HG03565 (cell line): Measurements from ENCODE around the gene MAEA.
"Not testable (repeated sequence)": the region's sequence is repeated elsewhere in the genome, so short reads cannot be mapped to it uniquely, and the experiment has no call there.

Experiments used
- ATAC-seq: cut with Tn5 transposase; IDR thresholded peaks from one replicate; pipeline ENCODE4 v1.9.1; 2021; ENCODE audit warnings: mild to moderate bottlenecking, moderate library complexity; ENCODE audit not compliant: unreplicated experiment

Gene MAEA

GRCh38 chr4:1318488-1319213 lies 29.0 kb downstream of the MAEA start:
- ATAC-seq: no peak

GRCh38 chr4:1321486-1321885 lies 31.8 kb downstream of the MAEA start:
- no peak for ATAC-seq

- ATAC-seq: no peak
Measured at GRCh38 chr4:1321946-1322650, 32.4 kb downstream of the MAEA start.

GRCh38 chr4:1323280-1323634 lies 33.6 kb downstream of the MAEA start:
- ATAC-seq: no peak

- no peak for ATAC-seq
Measured at GRCh38 chr4:1323635-1324442, 34.1 kb downstream of the MAEA start.

- not testable (repeated sequence) for ATAC-seq
Measured at GRCh38 chr4:1324443-1325175, 34.9 kb downstream of the MAEA start.

- no peak for ATAC-seq
Measured at GRCh38 chr4:1325176-1325480, 35.4 kb downstream of the MAEA start.

GRCh38 chr4:1325681-1326635 lies 36.3 kb downstream of the MAEA start:
- no peak for ATAC-seq

GRCh38 chr4:1326751-1327525 lies 37.2 kb downstream of the MAEA start:
- ATAC-seq: no peak

- no peak for ATAC-seq
Measured at GRCh38 chr4:1327526-1328266, 38.0 kb downstream of the MAEA start.

GRCh38 chr4:1328267-1329155 lies 38.8 kb downstream of the MAEA start:
- ATAC-seq: no peak

- no peak for ATAC-seq
Measured at GRCh38 chr4:1329408-1330371, 40.0 kb downstream of the MAEA start.

GRCh38 chr4:1330761-1331590 lies 41.3 kb downstream of the MAEA start:
- ATAC-seq: no peak

- ATAC-seq: no peak
Measured at GRCh38 chr4:1331591-1332353, 42.1 kb downstream of the MAEA start.

GRCh38 chr4:1332686-1333085 lies 43.0 kb downstream of the MAEA start:
- no peak for ATAC-seq
